GM21515 (cell line): ENCODE measurements around the gene GAS7.

Experiments
- ATAC-seq: cut with Tn5 transposase; IDR thresholded peaks from one replicate; pipeline ENCODE4 v1.9.1; 2021; ENCODE audit not compliant: unreplicated experiment

The GAS7 gene

GRCh38 chr17:10172241-10172741 lies 26.1 kb downstream of the GAS7 start:
- ATAC-seq: no peak

GRCh38 chr17:10171581-10171981 lies 26.8 kb downstream of the GAS7 start:
- ATAC-seq: no peak

GRCh38 chr17:10171122-10171571 lies 27.3 kb downstream of the GAS7 start:
- no peak for ATAC-seq

- no peak for ATAC-seq
Measured at GRCh38 chr17:10170233-10170632, 28.2 kb downstream of the GAS7 start.

- no peak for ATAC-seq
Measured at GRCh38 chr17:10169290-10169689, 29.1 kb downstream of the GAS7 start.

- no peak for ATAC-seq
Measured at GRCh38 chr17:10166176-10166935, 32.0 kb downstream of the GAS7 start.

GRCh38 chr17:10162096-10162495 lies 36.3 kb downstream of the GAS7 start:
- ATAC-seq: no peak

GRCh38 chr17:10161386-10161785 lies 37.0 kb downstream of the GAS7 start:
- ATAC-seq: no peak

- peak; percentile 74 for ATAC-seq
Measured at GRCh38 chr17:10156948-10157607, 41.3 kb downstream of the GAS7 start.

- ATAC-seq: peak; percentile 22
Measured at GRCh38 chr17:10156599-10156947, 41.8 kb downstream of the GAS7 start.

GRCh38 chr17:10156077-10156435 lies 42.4 kb downstream of the GAS7 start:
- no peak for ATAC-seq

GRCh38 chr17:10155371-10156076 lies 42.9 kb downstream of the GAS7 start:
- no peak for ATAC-seq

- no peak for ATAC-seq
Measured at GRCh38 chr17:10151667-10152496, 46.5 kb downstream of the GAS7 start.

GRCh38 chr17:10149573-10150399 lies 48.6 kb downstream of the GAS7 start:
- ATAC-seq: peak; percentile 69

GRCh38 chr17:10147761-10148415 lies 50.5 kb downstream of the GAS7 start:
- no peak for ATAC-seq

GRCh38 chr17:10147040-10147439 lies 51.4 kb downstream of the GAS7 start:
- ATAC-seq: no peak

GRCh38 chr17:10144982-10145381 lies 53.4 kb downstream of the GAS7 start:
- ATAC-seq: no peak

- ATAC-seq: no peak
Measured at GRCh38 chr17:10144456-10144855, 54.0 kb downstream of the GAS7 start.

GRCh38 chr17:10141436-10141835 lies 57.0 kb downstream of the GAS7 start:
- ATAC-seq: no peak

GRCh38 chr17:10139577-10139976 lies 58.8 kb downstream of the GAS7 start:
- ATAC-seq: no peak
